ENCODE results near the gene CERT1. TPM values are rescaled to one million over a fixed set of nuclear protein-coding genes. Genes with fewer than 3 reads are reported as not detected.

CERT1 gene
- total and polyA plus RNA-seq, 7 donors: 14.1 to 63.3 (median 46.6) TPM

- Histone ChIP-seq H3K27me3 (ENCODE audit: insufficient read depth in 3 of 3, low read length in 2 of 3) (no peaks in the 10 kb centered on the region), H3K9me3 (no peaks in the 10 kb centered on the region), H3K4me1 (no peaks in the 10 kb centered on the region), H3K27ac (no peak overlapping the region), H3K36me3 (ENCODE audit: insufficient read depth in 1 of 2, low read depth in 1 of 2) (no peaks in the 10 kb centered on the region), H3K4me3 (no peak overlapping the region)
- ATAC-seq (no peak), DNase-seq (no peak)
- WGBS, 3 donors: 92 to 94% (median 93%) methylated on average over 7 of the region's 7 CpGs
- TF ChIP-seq CTCF (IDR thresholded peaks at IDR 0.05): no peak
- intact Hi-C loops (cut with DNase I): loop anchor here in 1 of 2 donors (10.0 kb wide), 1 partner anchor 96 kb away; the partner anchor contains the start of gene ANKRD31
Measured at GRCh38 chr5:75330404-75330803, 181.0 kb downstream of the CERT1 start.

Other genes with a start within 250 kb of the CERT1 start
- gene HMGCR, start 174.4 kb downstream of the CERT1 start, total RNA-seq: 10 to 100 TPM in 1 of 4 donors, 1 to 10 TPM in 3; 4.7 to 11.7 (median 7.1) TPM
- 1 to 10 TPM; 2.9 to 8.1 (median 4.8) TPM for gene HMGCR, start 174.4 kb downstream of the CERT1 start, polyA plus RNA-seq
- 10 to 100 TPM; 18.9 to 29.9 (median 26.7) TPM for gene POLK, start 262 bp upstream of the CERT1 start, total RNA-seq
- 10 to 100 TPM in 1 of 3 donors, 1 to 10 TPM in 2; 4.9 to 17.8 (median 6.7) TPM for gene POLK, start 262 bp upstream of the CERT1 start, polyA plus RNA-seq
- gene ANKDD1B, start 99.8 kb upstream of the CERT1 start, total RNA-seq: under 1 TPM in 1 of 4 donors, not detected in 3; 0.26 TPM
- gene ANKDD1B, start 99.8 kb upstream of the CERT1 start, polyA plus RNA-seq: under 1 TPM in 2 of 3 donors, not detected in 1; 0.09 to 0.14 TPM
- gene POC5, start 205.8 kb upstream of the CERT1 start, total RNA-seq: 1 to 10 TPM; 3.3 to 4.5 (median 3.5) TPM
- gene POC5, start 205.8 kb upstream of the CERT1 start, polyA plus RNA-seq: 1 to 10 TPM; 4.0 to 7.1 (median 4.8) TPM